GM12865 (cell line): ENCODE results near the gene GRB2.
A peak's percentile ranks its signal among the peaks of the same experiment; 100 is the strongest.

ENCODE experiments used
- DNase-seq: peaks from one replicate; pipeline ENCODE4 v3.0.0; 2010; ENCODE audit warnings: low read depth
- H3K4me3 ChIP-seq: 2 replicates; pipeline ENCODE4 v1.5.1; 2011; ENCODE audit warnings: mild to moderate bottlenecking, low read depth, low read length, control low read depth
- TF ChIP-seq, protein P1 (sequence below): IDR thresholded peaks from 2 replicates; pipeline ENCODE4 v1.5.1; 2011; ENCODE audit warnings: low read length, control low read depth, low read depth, inconsistent platforms; ENCODE audit not compliant: insufficient read depth; ENCODE audit errors: missing control alignments

GRB2 gene

DNA sequence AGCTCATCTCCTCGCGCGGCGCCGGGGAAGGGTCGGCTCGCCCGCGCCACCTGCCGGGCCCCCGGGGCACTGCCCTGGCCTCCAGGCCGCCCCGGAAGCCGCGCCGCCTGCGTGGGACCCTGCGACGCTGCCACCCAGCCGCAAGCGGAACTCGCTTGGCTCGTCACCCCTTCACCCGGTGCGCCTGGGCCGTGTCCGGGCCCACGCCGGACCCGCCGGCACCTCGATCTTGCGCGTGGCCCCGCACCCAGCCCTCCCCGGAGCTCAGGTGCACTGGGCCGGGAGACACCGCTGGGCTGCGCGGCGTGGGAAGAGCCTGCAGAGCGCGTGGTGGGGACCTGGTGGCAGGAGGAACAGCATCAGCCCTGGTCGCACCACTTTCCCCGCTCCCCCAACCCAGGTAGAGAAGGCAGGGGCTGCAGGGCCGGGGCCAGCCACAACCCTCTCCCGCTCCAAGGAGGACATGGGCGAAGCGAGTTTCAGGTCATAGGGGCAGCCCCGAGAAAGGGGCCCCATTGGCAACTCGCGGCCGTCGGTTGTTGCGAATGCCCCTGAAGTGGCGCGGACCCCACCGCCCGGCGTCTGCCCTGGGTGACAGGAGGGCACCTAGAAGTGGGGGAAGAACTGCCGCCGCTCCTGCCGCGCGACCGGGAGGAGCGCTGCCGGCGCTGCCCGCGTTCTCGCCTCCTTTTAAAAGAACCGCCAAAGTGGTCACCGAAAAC is 134.1 kb downstream of the GRB2 start:
- peak; percentile 91 for DNase-seq
- H3K4me3 ChIP-seq, result peak overlapping the region; percentile 98

DNA sequence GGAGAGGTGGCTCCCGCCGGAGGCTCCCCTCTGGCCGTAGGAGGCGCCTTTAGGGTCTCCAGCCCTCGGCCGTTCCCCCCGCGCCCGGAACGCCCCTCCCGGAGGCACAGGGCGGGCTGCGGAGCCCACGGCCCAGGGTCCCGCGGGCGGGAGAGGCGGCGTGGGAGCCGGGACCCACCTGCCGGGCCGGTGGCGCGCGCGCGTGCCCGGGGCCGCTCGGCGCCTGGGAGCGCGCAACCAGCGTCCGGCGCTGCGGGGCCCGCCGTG is 134.6 kb downstream of the GRB2 start, which contains the start of gene MIF4GD:
TSS of gene MIF4GD (minus strand) at position 266 of the 267 bp plus-strand sequence. CDS start 1,036 bp downstream, outside the sequence.
- TF ChIP-seq, protein P1, sequence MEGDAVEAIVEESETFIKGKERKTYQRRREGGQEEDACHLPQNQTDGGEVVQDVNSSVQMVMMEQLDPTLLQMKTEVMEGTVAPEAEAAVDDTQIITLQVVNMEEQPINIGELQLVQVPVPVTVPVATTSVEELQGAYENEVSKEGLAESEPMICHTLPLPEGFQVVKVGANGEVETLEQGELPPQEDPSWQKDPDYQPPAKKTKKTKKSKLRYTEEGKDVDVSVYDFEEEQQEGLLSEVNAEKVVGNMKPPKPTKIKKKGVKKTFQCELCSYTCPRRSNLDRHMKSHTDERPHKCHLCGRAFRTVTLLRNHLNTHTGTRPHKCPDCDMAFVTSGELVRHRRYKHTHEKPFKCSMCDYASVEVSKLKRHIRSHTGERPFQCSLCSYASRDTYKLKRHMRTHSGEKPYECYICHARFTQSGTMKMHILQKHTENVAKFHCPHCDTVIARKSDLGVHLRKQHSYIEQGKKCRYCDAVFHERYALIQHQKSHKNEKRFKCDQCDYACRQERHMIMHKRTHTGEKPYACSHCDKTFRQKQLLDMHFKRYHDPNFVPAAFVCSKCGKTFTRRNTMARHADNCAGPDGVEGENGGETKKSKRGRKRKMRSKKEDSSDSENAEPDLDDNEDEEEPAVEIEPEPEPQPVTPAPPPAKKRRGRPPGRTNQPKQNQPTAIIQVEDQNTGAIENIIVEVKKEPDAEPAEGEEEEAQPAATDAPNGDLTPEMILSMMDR, result no peak
- no peak for DNase-seq
- peak within 1 kb of the TSS; percentile 98 for H3K4me3 ChIP-seq

More for the DNA sequence above, 134.1 kb downstream of the GRB2 start:
- TF ChIP-seq, protein P1, result peak; percentile 79

DNA sequence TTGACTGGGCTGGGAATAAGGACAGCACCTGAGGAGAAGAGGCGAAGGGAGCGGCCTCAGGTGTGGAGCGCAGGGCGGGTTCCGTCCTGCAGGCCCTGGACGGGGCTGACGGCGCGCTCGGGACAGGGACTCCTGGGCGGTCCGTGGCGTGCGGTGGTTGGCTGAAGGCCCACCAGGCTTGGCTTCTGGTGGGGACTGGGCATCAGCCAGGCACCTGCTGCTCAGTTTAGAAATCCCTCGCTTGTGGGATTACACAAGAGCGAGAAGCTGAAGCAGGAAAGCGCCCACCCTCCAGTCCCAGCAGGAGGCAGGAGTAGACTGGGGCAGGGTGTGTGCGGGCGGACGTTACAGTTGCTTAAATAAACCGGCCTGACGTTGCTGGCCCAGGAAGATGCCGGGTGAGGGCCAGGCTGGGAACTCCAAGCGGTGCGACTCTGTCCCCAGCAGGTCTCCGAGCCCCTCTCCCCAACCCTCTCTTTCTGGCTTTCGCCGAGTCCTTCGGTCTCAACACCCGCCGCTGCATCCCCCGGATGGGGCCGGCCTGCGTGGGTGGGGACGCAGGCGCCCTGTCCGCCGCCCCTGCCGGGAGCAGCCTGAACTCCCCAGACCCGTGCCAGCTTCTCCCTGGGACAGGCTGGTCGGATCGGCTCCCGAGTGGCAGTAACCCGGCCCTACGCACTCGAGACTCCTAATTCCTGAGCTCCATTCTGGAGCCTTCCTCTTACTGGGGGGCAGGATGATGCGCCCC is 135.1 kb downstream of the GRB2 start:
- H3K4me3 ChIP-seq, result peak overlapping the region; percentile 97
- TF ChIP-seq, protein P1, result peak; percentile 40
- DNase-seq, result peak; percentile 81

DNA sequence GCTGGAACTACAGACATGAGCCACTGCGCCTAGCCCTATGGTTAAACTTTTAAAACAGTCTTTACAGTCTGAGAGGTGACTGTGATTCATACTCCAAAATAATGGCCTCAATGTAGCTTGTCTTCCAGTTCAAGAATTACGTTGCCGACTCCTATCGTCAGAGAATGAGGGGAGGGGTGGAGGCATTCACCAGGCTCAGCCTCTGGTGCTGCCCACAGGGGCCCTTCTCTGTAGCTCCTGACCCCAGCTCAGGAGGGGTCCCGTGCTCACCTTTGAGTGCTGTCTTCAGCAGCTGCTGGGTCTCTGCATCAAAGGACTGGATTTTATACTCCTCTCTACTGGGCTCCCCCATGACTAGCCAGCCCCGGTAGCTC is 135.6 kb downstream of the GRB2 start:
- DNase-seq, result no peak
- TF ChIP-seq, protein P1, result no peak
- H3K4me3 ChIP-seq, result peak overlapping the region; percentile 97
